GM19099 (cell line): ENCODE data around the gene IRF1.

Source experiments
- POLR2A ChIP-seq: IDR thresholded peaks from 3 replicates; pipeline ENCODE4 v1.6.1; 2011; ENCODE audit warnings: low read depth; ENCODE audit not compliant: insufficient read length; ENCODE audit errors: extremely low read depth

Gene IRF1

GRCh38 chr5:132490484-132491367, at the start of gene IRF1:
TSS of gene IRF1 (minus strand) at chr5:132490773. CDS start at chr5:132489478, 1,295 bp downstream.
- TF ChIP-seq POLR2A = peak; percentile 99

- TF ChIP-seq POLR2A = no peak
Observed at GRCh38 chr5:132540149-132540548, 49.6 kb upstream of the IRF1 start.

- TF ChIP-seq POLR2A = no peak
Observed at GRCh38 chr5:132539716-132540115, 49.1 kb upstream of the IRF1 start.

- no peak for TF ChIP-seq POLR2A
Observed at GRCh38 chr5:132530946-132531345, 40.4 kb upstream of the IRF1 start.

- TF ChIP-seq POLR2A = no peak
Observed at GRCh38 chr5:132528866-132529634, 38.5 kb upstream of the IRF1 start.

- TF ChIP-seq POLR2A = no peak
Observed at GRCh38 chr5:132528021-132528420, 37.4 kb upstream of the IRF1 start.

GRCh38 chr5:132526974-132527564, 36.5 kb upstream of the IRF1 start:
- TF ChIP-seq POLR2A = no peak

- TF ChIP-seq POLR2A = no peak
Observed at GRCh38 chr5:132526290-132526973, 35.9 kb upstream of the IRF1 start.

GRCh38 chr5:132525299-132525724, 34.7 kb upstream of the IRF1 start:
- TF ChIP-seq POLR2A = no peak

- TF ChIP-seq POLR2A = no peak
Observed at GRCh38 chr5:132510076-132510475, 19.5 kb upstream of the IRF1 start.

- no peak for TF ChIP-seq POLR2A
Observed at GRCh38 chr5:132506094-132506692, 15.6 kb upstream of the IRF1 start.

GRCh38 chr5:132505641-132506040, 15.1 kb upstream of the IRF1 start:
- no peak for TF ChIP-seq POLR2A

- TF ChIP-seq POLR2A = no peak
Observed at GRCh38 chr5:132504746-132505145, 14.2 kb upstream of the IRF1 start.

GRCh38 chr5:132503244-132503643, 12.7 kb upstream of the IRF1 start:
- TF ChIP-seq POLR2A = no peak
